ENCODE measurements around the gene ST6GALNAC4. TPM values are rescaled to one million over a fixed set of nuclear protein-coding genes. Genes with fewer than 3 reads are reported as not detected.
A peak's percentile ranks its signal among the peaks of the same experiment; 100 is the strongest.

The ST6GALNAC4 gene
- total and polyA plus RNA-seq, 9 of the 15 experiments (the other 6 are each of a cell fraction or from before 2014, with no cell fraction given) = 2.6 to 43.1 (median 15.4) TPM

DNA sequence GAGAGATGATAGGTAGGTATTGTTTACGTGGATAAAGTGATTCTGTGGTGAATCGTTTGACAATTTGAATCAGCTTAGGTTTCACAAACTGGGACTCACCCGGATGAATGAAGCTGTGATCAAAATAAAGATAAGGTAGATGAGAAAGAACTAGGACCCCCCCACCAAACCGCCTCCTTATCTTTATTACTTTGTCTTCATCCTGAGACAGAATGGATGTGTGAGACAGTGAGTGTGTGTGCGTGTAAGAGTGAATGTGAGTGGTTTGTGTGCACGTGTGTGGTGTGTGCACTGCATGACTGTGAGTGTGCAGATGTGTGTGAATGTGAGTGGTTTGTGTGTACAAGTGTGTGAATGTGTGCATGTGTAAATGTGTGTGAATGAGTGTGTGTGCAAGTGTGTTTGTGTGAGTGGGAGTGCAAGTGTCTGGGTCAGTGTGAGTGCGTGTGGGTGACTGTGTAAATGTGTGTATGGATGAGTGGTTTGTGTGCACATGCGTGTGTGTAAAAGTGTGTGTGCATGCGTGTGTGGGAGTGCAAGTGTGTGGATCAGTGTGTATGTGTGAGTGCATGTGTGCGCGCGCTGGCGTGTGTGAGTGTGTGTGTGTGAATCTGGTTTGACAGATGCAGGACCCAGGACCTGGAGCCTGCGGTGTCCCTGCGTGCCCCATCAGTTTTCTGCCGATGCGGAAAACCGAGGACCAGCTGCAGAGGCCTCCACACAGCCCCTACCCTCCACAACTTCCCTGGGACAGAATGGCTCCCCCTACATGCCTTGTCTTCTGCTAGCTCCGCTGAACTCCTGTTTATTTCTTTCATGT is 51.0 kb downstream of the ST6GALNAC4 start (continued):
- TF ChIP-seq, protein P1, sequence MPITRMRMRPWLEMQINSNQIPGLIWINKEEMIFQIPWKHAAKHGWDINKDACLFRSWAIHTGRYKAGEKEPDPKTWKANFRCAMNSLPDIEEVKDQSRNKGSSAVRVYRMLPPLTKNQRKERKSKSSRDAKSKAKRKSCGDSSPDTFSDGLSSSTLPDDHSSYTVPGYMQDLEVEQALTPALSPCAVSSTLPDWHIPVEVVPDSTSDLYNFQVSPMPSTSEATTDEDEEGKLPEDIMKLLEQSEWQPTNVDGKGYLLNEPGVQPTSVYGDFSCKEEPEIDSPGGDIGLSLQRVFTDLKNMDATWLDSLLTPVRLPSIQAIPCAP (CRISPR knock-in tag; IDR thresholded peaks at IDR 0.05; ENCODE audit: borderline replicate concordance) = no peak
- TF ChIP-seq, protein P2, sequence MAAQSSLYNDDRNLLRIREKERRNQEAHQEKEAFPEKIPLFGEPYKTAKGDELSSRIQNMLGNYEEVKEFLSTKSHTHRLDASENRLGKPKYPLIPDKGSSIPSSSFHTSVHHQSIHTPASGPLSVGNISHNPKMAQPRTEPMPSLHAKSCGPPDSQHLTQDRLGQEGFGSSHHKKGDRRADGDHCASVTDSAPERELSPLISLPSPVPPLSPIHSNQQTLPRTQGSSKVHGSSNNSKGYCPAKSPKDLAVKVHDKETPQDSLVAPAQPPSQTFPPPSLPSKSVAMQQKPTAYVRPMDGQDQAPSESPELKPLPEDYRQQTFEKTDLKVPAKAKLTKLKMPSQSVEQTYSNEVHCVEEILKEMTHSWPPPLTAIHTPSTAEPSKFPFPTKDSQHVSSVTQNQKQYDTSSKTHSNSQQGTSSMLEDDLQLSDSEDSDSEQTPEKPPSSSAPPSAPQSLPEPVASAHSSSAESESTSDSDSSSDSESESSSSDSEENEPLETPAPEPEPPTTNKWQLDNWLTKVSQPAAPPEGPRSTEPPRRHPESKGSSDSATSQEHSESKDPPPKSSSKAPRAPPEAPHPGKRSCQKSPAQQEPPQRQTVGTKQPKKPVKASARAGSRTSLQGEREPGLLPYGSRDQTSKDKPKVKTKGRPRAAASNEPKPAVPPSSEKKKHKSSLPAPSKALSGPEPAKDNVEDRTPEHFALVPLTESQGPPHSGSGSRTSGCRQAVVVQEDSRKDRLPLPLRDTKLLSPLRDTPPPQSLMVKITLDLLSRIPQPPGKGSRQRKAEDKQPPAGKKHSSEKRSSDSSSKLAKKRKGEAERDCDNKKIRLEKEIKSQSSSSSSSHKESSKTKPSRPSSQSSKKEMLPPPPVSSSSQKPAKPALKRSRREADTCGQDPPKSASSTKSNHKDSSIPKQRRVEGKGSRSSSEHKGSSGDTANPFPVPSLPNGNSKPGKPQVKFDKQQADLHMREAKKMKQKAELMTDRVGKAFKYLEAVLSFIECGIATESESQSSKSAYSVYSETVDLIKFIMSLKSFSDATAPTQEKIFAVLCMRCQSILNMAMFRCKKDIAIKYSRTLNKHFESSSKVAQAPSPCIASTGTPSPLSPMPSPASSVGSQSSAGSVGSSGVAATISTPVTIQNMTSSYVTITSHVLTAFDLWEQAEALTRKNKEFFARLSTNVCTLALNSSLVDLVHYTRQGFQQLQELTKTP (IDR thresholded peaks at IDR 0.05; ENCODE audit: low read depth in 1 of 2, partially characterized antibody in 2 of 2) = no peak
- TF ChIP-seq ETS2 (tag; IDR thresholded peaks at IDR 0.05; ENCODE audit: borderline replicate concordance, poor library complexity, severe bottlenecking) = no peak
- no peak for TF ChIP-seq KDM2B (CRISPR knock-in tag; IDR thresholded peaks at IDR 0.05)
- no peak for TF ChIP-seq MIER1 (IDR thresholded peaks at IDR 0.05; ENCODE audit: low read depth)
- TF ChIP-seq BCL6 (CRISPR knock-in tag; IDR thresholded peaks at IDR 0.05) = 0 out of 2 replicates have a peak, but pooled peaks have one; percentile 15
- TF ChIP-seq NFIC (IDR thresholded peaks at IDR 0.05) = peak; percentile 4; the same call in 1 of the 2 replicates
- TF ChIP-seq, protein P3, sequence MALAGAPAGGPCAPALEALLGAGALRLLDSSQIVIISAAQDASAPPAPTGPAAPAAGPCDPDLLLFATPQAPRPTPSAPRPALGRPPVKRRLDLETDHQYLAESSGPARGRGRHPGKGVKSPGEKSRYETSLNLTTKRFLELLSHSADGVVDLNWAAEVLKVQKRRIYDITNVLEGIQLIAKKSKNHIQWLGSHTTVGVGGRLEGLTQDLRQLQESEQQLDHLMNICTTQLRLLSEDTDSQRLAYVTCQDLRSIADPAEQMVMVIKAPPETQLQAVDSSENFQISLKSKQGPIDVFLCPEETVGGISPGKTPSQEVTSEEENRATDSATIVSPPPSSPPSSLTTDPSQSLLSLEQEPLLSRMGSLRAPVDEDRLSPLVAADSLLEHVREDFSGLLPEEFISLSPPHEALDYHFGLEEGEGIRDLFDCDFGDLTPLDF (CRISPR knock-in tag; IDR thresholded peaks at IDR 0.05) = no peak
- TF ChIP-seq ZFX (CRISPR knock-in tag; IDR thresholded peaks at IDR 0.05) = no peak; the same call in 1 of the 2 replicates
- TF ChIP-seq, protein P4, sequence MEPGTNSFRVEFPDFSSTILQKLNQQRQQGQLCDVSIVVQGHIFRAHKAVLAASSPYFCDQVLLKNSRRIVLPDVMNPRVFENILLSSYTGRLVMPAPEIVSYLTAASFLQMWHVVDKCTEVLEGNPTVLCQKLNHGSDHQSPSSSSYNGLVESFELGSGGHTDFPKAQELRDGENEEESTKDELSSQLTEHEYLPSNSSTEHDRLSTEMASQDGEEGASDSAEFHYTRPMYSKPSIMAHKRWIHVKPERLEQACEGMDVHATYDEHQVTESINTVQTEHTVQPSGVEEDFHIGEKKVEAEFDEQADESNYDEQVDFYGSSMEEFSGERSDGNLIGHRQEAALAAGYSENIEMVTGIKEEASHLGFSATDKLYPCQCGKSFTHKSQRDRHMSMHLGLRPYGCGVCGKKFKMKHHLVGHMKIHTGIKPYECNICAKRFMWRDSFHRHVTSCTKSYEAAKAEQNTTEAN (CRISPR knock-in tag; IDR thresholded peaks at IDR 0.05) = peak; percentile 99
- no peak for TF ChIP-seq SIX5 (IDR thresholded peaks at IDR 0.05; ENCODE audit: borderline replicate concordance in 1 of 2, insufficient read depth in 1 of 2, low read depth in 1 of 2, low read length in 2 of 2)
- TF ChIP-seq STAT5A (IDR thresholded peaks at IDR 0.05; ENCODE audit: borderline replicate concordance, low read length) = no peak
- no peak for TF ChIP-seq ZBTB8A (IDR thresholded peaks at IDR 0.05; ENCODE audit: partially characterized antibody)
- TF ChIP-seq ZNF408 (CRISPR knock-in tag; IDR thresholded peaks at IDR 0.05; ENCODE audit: low read depth) = no peak
- TF ChIP-seq MEF2A (IDR thresholded peaks at IDR 0.05; ENCODE audit: control insufficient read depth, low read depth, low read length) = no peak
- TF ChIP-seq ZNF23 (CRISPR knock-in tag; IDR thresholded peaks at IDR 0.05) = no peak
- TF ChIP-seq, protein P5, sequence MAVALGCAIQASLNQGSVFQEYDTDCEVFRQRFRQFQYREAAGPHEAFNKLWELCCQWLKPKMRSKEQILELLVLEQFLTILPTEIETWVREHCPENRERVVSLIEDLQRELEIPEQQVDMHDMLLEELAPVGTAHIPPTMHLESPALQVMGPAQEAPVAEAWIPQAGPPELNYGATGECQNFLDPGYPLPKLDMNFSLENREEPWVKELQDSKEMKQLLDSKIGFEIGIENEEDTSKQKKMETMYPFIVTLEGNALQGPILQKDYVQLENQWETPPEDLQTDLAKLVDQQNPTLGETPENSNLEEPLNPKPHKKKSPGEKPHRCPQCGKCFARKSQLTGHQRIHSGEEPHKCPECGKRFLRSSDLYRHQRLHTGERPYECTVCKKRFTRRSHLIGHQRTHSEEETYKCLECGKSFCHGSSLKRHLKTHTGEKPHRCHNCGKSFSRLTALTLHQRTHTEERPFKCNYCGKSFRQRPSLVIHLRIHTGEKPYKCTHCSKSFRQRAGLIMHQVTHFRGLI (CRISPR knock-in tag; IDR thresholded peaks at IDR 0.05) = no peak
